Peyer's patch (tissue), 4 donors: Measurements from ENCODE around the gene ALPL. TPM values are rescaled to one million over a fixed set of nuclear protein-coding genes. Genes with fewer than 3 reads are reported as not detected.

Source experiments
- DNase-seq, 3 donors: peaks; one replicate each; pipeline ENCODE4 v3.0.0-alpha.2; 2017 to 2019
- H3K27ac ChIP-seq, 4 donors: fragments of 200-600 bp; sonication (generic); one replicate each; pipeline ENCODE4 v1.5.1; 2016 to 2019
- H3K27me3 ChIP-seq, 2 donors: fragments of 200-600 bp; sonication (generic); one replicate each; pipeline ENCODE4 v1.5.1; 2019
- H3K36me3 ChIP-seq, 3 donors: fragments of 200-600 bp; sonication (generic); one replicate each; pipeline ENCODE4 v1.5.1; 2016 to 2019
- H3K4me1 ChIP-seq, 4 donors: fragments of 200-600 bp; sonication (generic); one replicate each; pipeline ENCODE4 v1.5.1; 2016 to 2019
- H3K4me3 ChIP-seq, 4 donors: fragments of 200-600 bp; sonication (generic); 1 replicate in 3 of 4; 2 replicates in 1 of 4; pipeline ENCODE4 v1.5.1; 2016 to 2019; ENCODE audit warnings: mild to moderate bottlenecking in 1 of 4
- H3K9me3 ChIP-seq, 4 donors: fragments of 200-600 bp; sonication (generic); one replicate each; pipeline ENCODE4 v1.5.1; 2016 to 2019; ENCODE audit warnings: mild to moderate bottlenecking in 1 of 4
- POLR2A ChIP-seq, 2 donors: fragments of 450-650 bp; IDR thresholded peaks; one replicate each; pipeline ENCODE4 v1.5.1; 2017; ENCODE audit warnings: antibody characterized with exemption in 2 of 2, mild to moderate bottlenecking in 2 of 2, moderate library complexity in 2 of 2
- total RNA-seq, 4 donors: library from RNA; depleted of rRNA; stranded (reverse); fragments of >200 nt; gene quantifications; one replicate each; pipeline ENCODE4 v1.1.0, GENCODE V29; 2016
- TF ChIP-seq, protein P1 (sequence below), 6 experiments: fragments of 450-650 bp in 4 of 6; fragments of 200-600 bp in 2 of 6; sonication (generic) in 1 of 6; IDR thresholded peaks; one replicate each; pipeline ENCODE4 v1.5.1; 2017 to 2019; ENCODE audit warnings: antibody characterized with exemption in 6 of 6, mild to moderate bottlenecking in 3 of 6, moderate library complexity in 1 of 6

Gene ALPL
- total RNA-seq, 4 donors from 2014 or later = 0.70 to 10.7 (median 2.2) TPM

DNA sequence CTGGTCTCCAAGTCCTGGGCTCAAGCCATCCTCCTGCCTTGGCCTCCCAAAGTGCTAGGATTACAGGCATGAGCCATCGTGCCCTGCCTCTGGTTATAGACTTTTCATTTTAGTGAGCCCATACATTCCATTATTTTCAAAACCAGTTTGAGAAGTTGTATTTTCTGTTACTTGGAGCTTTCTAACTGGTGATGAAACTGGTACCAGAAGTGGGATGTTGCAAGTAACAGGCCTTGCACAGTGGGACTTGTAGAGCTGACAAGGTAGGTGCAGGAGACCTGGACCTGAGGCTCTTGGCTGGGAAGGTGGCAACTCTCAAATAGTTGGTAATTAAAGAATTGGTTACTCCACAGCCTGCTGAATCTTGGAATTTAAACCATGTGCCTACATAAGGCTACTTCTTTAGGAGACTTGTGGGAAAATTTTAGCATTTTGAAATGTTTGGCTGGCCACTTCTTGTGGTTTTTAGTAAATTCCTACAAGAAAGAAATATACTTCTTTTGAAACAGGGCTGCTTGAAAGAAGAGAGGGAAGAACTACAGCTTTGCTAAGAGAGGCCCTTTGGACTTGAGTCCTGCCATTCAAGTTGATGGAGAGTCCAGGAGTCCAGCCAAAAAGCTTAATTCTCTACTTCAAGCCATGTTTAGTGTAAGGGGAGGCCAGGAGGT lies 9.8 kb upstream of the ALPL start:
- H3K27me3 ChIP-seq = no peaks in the 10 kb centered on the region
- H3K9me3 ChIP-seq = no peaks in the 10 kb centered on the region
- H3K36me3 ChIP-seq = no peaks in the 10 kb centered on the region
- no peak overlapping the region for H3K27ac ChIP-seq
- DNase-seq = no peak
- H3K4me3 ChIP-seq = no peak overlapping the region
- no peak for TF ChIP-seq POLR2A (IDR thresholded peaks at IDR 0.05)
- TF ChIP-seq, protein P1, sequence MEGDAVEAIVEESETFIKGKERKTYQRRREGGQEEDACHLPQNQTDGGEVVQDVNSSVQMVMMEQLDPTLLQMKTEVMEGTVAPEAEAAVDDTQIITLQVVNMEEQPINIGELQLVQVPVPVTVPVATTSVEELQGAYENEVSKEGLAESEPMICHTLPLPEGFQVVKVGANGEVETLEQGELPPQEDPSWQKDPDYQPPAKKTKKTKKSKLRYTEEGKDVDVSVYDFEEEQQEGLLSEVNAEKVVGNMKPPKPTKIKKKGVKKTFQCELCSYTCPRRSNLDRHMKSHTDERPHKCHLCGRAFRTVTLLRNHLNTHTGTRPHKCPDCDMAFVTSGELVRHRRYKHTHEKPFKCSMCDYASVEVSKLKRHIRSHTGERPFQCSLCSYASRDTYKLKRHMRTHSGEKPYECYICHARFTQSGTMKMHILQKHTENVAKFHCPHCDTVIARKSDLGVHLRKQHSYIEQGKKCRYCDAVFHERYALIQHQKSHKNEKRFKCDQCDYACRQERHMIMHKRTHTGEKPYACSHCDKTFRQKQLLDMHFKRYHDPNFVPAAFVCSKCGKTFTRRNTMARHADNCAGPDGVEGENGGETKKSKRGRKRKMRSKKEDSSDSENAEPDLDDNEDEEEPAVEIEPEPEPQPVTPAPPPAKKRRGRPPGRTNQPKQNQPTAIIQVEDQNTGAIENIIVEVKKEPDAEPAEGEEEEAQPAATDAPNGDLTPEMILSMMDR (IDR thresholded peaks at IDR 0.05) = no peak
- H3K4me1 ChIP-seq = no peaks in the 10 kb centered on the region

DNA sequence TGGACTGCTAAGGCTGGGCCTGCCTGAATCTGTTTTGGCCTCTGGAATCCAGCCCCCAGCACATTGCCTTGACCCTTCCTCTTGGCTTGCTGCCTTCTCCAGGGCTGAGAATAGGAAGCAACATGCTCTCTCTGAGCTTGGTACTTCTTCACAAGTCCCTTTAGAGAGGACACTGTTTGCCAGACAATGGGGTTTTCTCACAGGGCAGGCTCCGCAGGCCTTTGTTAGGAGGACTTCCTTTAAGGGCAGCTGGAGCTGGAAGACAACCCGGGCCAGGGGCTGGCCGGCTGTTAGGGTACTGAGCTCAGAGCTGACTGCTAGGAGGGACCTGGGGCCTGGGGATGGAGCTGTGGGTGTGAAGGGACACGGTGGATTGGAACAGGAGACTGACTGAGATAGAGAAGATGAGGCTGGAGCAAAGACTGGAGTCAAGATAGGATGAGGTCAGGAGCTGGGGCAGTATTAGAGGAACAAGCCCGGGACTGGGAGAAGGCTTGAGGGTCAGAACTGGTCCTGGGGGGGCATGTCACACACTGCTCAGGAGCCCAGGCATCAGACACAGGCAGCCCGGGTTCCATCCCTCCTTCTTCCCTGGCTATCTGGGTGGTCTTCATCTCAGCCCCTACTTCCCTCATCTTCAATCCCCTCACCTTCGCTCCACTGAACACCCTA lies 5.4 kb upstream of the ALPL start:
- no peak for DNase-seq
- Histone ChIP-seq H3K36me3 (no peaks in the 10 kb centered on the region), H3K27ac (no peak overlapping the region), H3K9me3 (no peaks in the 10 kb centered on the region), H3K4me1 (peaks cover 0 to 5% (median 4%) of the 10 kb centered on the region in 4 donors), H3K4me3 (no peak overlapping the region), H3K27me3 (no peaks in the 10 kb centered on the region)
- TF ChIP-seq, protein P1 (IDR thresholded peaks at IDR 0.05) = no peak
- no peak for TF ChIP-seq POLR2A (IDR thresholded peaks at IDR 0.05)

GRCh38 chr1:21506804-21507203 lies 2.4 kb upstream of the ALPL start:
- Histone ChIP-seq H3K27me3 (peaks cover 0 to 7% of the 10 kb centered on the region in 2 donors), H3K36me3 (no peaks in the 10 kb centered on the region), H3K4me3 (no peak overlapping the region), H3K4me1 (peaks cover 0 to 12% (median 7%) of the 10 kb centered on the region in 4 donors), H3K9me3 (no peaks in the 10 kb centered on the region), H3K27ac (no peak overlapping the region)
- DNase-seq = no peak
- no peak for TF ChIP-seq POLR2A (IDR thresholded peaks at IDR 0.05)
- TF ChIP-seq, protein P1 (IDR thresholded peaks at IDR 0.05) = no peak

DNA sequence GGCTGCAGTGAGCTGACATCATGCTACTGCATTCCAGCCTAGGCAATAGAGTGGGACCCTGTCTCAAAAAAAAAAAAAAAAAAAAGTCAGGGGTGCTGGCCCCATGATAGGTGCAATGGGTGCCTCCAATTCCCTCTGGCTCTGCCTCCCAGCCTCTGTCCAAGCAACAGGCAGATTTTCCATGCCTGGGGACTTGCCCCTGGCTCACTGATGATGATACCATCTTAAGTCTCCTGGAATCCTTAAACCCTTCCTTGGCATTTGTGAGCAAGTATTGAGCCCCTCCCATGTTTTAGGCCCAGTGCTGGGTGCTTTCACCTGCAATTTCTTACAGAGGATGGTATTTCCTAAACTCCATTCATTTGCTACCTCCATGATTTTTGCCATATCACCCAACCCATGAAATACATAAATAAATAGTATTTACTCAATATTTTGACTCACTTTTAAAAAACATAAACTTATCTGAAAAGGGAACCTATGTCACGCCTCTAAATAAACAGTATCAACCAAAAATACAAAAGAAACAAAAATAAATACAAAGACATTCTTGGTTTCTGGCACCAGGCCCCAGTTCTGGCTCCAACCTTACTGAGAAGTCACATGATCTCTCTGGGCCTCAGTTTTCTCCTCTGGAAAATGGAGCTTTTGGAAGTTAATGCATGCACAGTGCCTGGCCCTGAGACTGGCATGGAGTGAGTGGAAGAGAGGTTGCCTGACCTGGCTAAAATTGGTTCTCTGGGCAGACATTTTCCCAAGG lies 1.5 kb upstream of the ALPL start:
- DNase-seq = no peak
- Histone ChIP-seq H3K27me3 (peaks cover 0 to 7% of the 10 kb centered on the region in 2 donors), H3K4me1 (peaks cover 0 to 12% (median 7%) of the 10 kb centered on the region in 4 donors), H3K4me3 (no peak overlapping the region), H3K9me3 (no peaks in the 10 kb centered on the region), H3K27ac (no peak overlapping the region), H3K36me3 (no peaks in the 10 kb centered on the region)
- no peak for TF ChIP-seq POLR2A (IDR thresholded peaks at IDR 0.05)
- TF ChIP-seq, protein P1 (IDR thresholded peaks at IDR 0.05) = no peak

GRCh38 chr1:21508580-21509350 lies 458 bp upstream of the ALPL start:
- peak overlapping the region in 3 of 4 donors; percentile 32 to 41 (median 35) for H3K4me3 ChIP-seq
- H3K36me3 ChIP-seq = no peaks in the 10 kb centered on the region
- TF ChIP-seq, protein P1 (IDR thresholded peaks at IDR 0.05) = peak; percentile 15 to 56 (median 48)
- no peak for TF ChIP-seq POLR2A (IDR thresholded peaks at IDR 0.05)
- peaks cover 0 to 12% (median 7%) of the 10 kb centered on the region in 4 donors for H3K4me1 ChIP-seq
- DNase-seq = peak; percentile 73 to 80 (median 73)
- no peaks in the 10 kb centered on the region for H3K9me3 ChIP-seq
- H3K27ac ChIP-seq = no peak overlapping the region
- peaks cover 0 to 7% of the 10 kb centered on the region in 2 donors for H3K27me3 ChIP-seq
